ENCODE results near the gene DLST.
"Not testable (repeated sequence)": the region's sequence is repeated elsewhere in the genome, so short reads cannot be mapped to it uniquely, and the experiment has no call there.

DLST gene

DNA sequence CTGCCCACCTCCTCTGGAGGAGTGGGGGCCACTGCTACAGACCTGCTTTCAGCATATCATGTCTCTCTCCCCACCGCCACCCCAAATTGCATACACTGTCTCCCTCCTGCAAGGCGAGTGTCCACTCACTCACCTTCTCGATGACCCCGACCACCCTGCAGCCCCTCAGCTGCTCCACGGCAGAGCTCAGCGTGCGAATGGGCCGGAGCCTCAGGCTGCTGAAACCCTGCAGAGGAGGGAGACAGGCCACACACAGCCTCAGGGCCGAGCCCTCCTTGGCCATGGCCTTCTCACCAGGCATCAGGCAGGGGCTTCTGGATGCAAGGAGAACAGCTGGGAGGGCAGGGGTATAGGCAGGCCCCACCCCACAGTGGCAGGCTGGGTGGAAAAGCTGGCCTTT is 36.7 kb downstream of the DLST start:
- DNase-seq (ENCODE audit: low spot score): no peak

DNA sequence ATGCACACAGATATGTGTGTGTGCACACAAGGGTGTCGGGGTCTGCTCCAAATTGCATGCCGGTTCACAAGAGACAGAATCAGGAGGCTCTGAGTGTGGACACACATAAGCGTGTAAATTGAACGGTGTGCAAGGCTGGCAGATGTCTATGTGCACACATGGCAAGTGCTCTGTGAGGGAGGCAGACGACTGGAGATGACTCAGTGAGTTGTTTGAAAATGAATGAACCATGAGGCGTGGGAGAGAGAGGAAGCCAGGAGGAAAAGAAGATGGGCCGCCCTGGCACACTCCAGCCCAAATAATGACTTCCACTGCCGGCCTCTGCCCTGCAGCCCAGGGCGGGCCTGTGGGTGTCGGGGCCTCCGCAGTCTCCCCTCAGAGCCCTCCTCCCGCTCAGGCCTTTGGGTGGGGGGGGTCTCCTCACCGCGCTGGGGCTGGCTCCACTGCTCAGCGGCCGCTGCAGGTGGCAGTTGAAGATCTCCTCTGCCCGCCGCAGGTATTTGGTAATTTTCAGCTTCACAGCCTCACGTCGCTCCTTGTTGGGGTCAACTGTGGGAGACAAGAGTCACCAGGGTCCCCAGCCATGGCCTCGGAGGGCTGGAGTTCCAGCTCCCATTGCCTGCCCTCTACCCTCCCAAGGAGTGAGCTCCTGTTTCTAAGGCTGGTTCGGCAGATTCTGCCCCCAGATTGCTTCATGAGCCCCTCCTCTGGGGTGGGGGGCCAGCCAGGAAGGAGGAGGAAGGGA is 37.9 kb downstream of the DLST start:
- no peak for DNase-seq (ENCODE audit: low spot score)

DNA sequence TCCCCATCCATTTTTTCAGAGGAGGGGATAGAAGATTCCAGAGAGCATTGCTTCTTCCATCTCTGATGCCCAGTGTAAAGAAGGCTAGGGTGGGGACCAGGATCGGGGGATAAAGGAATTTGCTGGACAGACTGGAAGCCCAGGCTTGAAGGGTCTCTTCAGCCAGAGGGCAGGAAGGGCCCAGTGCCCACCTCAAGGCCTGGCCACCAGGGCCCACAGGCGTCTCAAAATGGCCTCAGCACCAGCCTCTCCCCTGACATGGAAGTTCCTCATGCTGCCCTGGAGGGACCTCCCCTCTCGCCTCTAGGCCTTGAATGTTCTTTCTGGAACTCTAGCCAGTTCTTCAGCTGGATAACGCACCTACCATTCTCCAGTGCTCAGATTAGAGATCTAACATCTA is 38.6 kb downstream of the DLST start:
- no peak for DNase-seq (ENCODE audit: low spot score)

- DNase-seq (ENCODE audit: low spot score): no peak
Measured at GRCh38 chr14:74921053-74921620, 39.4 kb downstream of the DLST start.

DNA sequence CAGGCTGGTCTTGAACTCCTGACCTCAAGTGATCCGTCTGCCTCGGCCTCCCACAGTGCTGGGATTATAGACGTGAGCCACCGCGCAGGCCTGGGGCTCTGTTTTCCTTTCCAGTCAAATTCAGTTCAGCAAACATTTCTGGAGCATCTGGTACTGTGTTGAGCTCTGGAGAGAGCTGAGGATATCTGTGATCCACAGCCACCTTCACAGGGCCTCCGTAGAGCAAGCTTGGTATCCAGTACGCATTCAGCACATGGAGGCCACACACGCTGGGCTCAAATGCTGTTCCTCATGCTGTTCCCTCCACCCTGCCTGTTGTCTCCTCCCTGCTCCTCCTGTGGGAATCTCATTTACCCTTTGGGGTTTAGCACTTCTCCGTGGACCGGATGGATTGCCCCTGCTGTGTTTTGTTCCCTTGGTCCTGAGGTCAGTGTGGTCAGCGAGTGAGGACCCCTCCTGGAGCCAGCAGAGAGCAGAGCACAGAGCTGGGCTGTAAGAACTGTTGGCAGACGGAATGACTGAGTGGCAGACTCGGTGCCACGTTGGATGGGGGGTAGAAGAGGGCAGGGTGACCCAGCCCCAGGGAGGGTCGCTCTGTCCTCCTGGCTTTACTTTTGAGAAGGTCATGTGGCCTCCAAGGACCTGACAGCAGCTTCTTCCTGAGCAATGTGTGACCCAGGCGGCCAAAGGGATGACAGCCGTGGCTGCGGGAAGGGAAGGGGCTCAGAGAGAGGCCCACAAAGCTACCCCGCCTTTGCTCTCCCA is 40.5 kb downstream of the DLST start:
- no peak for DNase-seq (ENCODE audit: low spot score)

DNA sequence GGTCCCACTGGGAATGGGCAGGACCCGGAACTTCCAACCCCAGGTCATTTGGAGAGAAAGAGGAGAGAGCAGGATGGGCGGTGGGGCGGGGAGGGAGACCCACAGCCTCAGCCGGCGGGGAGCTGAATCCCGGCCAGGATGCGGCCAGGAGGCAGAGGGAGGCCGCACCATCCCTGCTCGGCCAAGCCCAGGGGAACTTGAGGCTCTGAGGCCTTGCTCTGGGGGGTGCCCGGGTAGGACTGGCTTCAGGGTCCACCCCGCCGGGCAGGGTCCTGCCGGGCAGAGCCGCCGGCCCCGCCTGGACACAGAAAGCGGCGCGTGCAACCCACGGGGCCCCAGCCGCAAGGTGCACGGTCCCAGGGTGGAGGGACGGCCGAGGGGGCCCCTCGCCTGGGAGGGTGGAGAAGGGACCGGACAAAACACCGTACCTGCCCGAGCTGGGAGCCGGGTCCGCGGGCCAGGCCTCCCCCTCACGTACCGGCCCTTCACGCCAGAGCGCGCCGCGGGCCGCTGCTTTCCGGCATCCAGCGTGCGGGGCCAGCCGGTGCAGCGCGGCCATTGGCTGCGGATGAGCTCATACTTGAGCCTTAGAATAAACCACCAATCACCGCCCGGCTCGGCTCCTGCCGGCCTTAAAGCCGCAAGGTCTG is 41.2 kb downstream of the DLST start, which contains the start of gene RPS6KL1:
Gene RPS6KL1 (minus strand): TSS at position 509 of the 650 bp plus-strand sequence. CDS start 1,719 bp downstream, outside the sequence.
- DNase-seq (ENCODE audit: low spot score): peak; percentile 89

GRCh38 chr14:74924061-74924460 is 42.3 kb downstream of the DLST start:
- DNase-seq (ENCODE audit: low spot score): no peak

DNA sequence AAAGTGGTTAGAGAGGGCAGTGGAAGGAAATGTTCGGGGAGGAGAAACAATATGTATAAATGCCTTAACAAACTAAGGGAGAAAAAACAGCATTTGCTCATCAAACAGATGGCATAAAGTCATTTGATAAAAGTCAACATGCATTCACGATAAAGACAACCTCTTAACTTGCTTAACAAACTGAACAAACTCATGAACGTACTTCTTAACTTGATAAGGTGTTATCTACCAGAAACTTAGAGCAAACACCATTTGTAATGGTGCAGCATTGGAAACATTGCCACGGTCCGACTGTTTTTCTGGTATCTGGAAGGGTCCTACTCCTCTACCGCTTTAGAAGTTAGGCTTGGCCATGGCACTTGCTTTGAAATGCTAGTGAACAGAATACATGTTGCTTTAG is 45.5 kb downstream of the DLST start:
- DNase-seq (ENCODE audit: low spot score): no peak

GRCh38 chr14:74929242-74929641 is 47.5 kb downstream of the DLST start:
- DNase-seq (ENCODE audit: low spot score): no peak

DNA sequence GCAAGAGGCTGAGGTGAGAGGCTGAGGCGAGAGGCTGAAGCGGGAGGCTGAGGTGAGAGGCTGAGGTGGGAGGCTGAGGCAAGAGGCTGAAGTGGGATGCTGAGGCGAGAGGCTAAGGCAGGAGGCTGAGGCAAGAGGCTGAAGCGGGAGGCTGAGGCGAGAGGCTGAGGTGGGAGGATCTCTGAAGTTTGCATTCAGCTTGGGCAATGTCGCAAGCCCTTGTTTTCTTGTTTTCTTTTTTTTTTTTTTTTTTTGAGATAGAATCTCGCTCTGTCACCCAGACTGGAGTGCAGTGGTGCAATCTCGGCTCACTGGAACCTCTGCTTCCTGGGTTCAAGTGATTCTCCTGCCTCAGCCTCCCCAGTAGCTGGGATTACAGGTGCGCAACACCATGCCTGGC is 50.0 kb downstream of the DLST start:
- not testable (repeated sequence) for DNase-seq (ENCODE audit: low spot score)

GRCh38 chr14:74932401-74932901 is 50.7 kb downstream of the DLST start:
- no peak for DNase-seq (ENCODE audit: low spot score)

- not testable (repeated sequence) for DNase-seq (ENCODE audit: low spot score)
Measured at GRCh38 chr14:74932936-74933335, 51.2 kb downstream of the DLST start.

- DNase-seq (ENCODE audit: low spot score): no peak
Measured at GRCh38 chr14:74934041-74934440, 52.3 kb downstream of the DLST start.

GRCh38 chr14:74934476-74935359 is 53.0 kb downstream of the DLST start:
- no peak for DNase-seq (ENCODE audit: low spot score)

GRCh38 chr14:74935360-74935680 is 53.6 kb downstream of the DLST start:
- no peak for DNase-seq (ENCODE audit: low spot score)

- DNase-seq (ENCODE audit: low spot score): no peak
Measured at GRCh38 chr14:74936151-74936550, 54.4 kb downstream of the DLST start.

- no peak for DNase-seq (ENCODE audit: low spot score)
Measured at GRCh38 chr14:74936731-74937130, 55.0 kb downstream of the DLST start.

DNA sequence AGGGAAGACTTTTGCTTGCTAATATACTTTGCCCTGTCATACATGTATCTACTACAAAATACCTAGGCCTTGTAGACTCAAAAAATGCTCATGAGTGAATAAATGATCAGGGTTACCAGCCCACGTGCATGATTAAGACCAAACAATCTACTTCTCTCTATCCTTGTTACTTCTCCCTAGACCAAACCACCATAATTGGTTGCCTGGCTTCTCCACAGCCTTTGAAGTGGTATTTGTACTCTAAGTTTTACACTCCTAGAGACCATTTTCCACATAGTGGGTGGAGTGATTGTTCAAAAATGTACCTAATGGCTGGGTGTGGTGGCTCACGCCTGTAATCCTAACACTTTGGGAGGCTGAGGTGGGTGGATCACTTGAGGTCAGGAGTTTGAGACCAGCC is 55.5 kb downstream of the DLST start:
- no peak for DNase-seq (ENCODE audit: low spot score)

DNA sequence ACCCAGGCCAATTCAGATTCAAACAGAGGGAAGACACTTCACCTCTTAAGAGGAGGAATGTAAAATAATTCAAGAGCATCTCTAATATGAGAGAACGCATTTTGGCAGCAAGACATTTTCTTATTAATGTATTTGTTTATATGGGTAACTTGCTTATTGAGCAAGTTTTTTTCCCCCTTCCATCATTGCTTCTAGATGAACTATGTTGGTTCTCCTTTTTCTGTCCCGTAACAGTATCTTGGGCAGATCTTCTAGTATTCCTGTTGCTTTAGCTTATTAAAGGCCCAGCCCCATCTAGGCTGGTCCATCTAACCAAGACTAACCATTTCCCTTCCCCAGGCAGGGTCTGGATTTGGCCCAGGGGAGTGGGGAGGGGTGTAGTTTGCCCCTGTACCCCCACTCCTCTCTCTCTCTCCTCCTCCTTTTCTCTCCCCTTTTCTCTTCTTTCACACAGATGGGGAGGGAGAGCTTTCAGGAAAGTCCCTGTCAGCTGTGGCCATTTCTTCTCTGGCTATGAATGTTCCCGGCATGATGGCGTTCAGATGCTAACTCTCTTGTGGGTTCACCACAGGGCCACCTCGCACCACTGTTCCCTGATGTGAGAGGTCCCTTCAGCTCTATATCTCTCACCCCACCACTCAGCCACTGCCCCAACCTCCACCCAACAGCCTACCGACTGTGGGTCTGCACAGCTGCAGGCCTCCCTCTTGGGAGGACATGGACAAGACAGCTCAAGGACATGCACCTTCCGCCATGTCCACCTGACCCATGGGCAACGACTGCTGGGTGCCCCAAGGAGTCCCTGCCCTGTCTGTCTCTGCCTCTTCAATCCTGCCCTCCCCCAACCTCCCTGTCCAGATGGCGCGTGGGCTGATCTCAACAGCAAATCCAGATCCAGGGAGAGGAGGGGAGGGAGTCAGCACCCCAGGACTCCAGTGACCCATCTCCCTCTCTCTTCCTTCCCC is 57.1 kb downstream of the DLST start:
- no peak for DNase-seq (ENCODE audit: low spot score)

GRCh38 chr14:74940956-74941565 is 59.3 kb downstream of the DLST start:
- DNase-seq (ENCODE audit: low spot score): no peak

All from LoVo (cell line).